ENCODE results near the gene NR5A1. TPM values are rescaled to one million over a fixed set of nuclear protein-coding genes. Genes with fewer than 3 reads are reported as not detected.

NR5A1 gene
- total and polyA plus RNA-seq, 2 of the 13 experiments (the other 11 are each of a cell fraction or from before 2014, with no cell fraction given): 28.9 to 44.7 TPM

GRCh38 chr9:124475158-124475867 is 31.9 kb downstream of the NR5A1 start (continued):
- TF ChIP-seq, protein P1, sequence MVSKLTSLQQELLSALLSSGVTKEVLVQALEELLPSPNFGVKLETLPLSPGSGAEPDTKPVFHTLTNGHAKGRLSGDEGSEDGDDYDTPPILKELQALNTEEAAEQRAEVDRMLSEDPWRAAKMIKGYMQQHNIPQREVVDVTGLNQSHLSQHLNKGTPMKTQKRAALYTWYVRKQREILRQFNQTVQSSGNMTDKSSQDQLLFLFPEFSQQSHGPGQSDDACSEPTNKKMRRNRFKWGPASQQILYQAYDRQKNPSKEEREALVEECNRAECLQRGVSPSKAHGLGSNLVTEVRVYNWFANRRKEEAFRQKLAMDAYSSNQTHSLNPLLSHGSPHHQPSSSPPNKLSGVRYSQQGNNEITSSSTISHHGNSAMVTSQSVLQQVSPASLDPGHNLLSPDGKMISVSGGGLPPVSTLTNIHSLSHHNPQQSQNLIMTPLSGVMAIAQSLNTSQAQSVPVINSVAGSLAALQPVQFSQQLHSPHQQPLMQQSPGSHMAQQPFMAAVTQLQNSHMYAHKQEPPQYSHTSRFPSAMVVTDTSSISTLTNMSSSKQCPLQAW (CRISPR knock-in tag; IDR thresholded peaks at IDR 0.05): no peak
- TF ChIP-seq ZNF451 (CRISPR knock-in tag; IDR thresholded peaks at IDR 0.05) (no peak), RARA (CRISPR knock-in tag; IDR thresholded peaks at IDR 0.05) (no peak), MAFK (conservative IDR thresholded peaks at IDR 0.05 in 1 of 2, IDR thresholded peaks at IDR 0.05 in 1 of 2; ENCODE audit: low read length in 2 of 2) (no peak), ZNF713 (CRISPR knock-in tag; IDR thresholded peaks at IDR 0.05) (no peak), SIN3B (IDR thresholded peaks at IDR 0.05; ENCODE audit: low read length) (no peak), ZNF292 (CRISPR knock-in tag; IDR thresholded peaks at IDR 0.05; ENCODE audit: borderline replicate concordance, low read depth) (no peak), HBP1 (CRISPR knock-in tag; IDR thresholded peaks at IDR 0.05; ENCODE audit: low read depth) (no peak), DBP (CRISPR knock-in tag; IDR thresholded peaks at IDR 0.05; ENCODE audit: not compliant biosample characterization) (no peak), TFDP2 (CRISPR knock-in tag; IDR thresholded peaks at IDR 0.05) (no peak), SP2 (CRISPR knock-in tag; IDR thresholded peaks at IDR 0.05) (no peak), ZNF772 (CRISPR knock-in tag; IDR thresholded peaks at IDR 0.05) (no peak), YY1 (IDR thresholded peaks at IDR 0.05; ENCODE audit: insufficient read depth, insufficient replicate concordance, low read depth, low read length) (no peak), SETDB1 (CRISPR knock-in tag; IDR thresholded peaks at IDR 0.05; ENCODE audit: borderline replicate concordance) (no peak), ZNF777 (CRISPR knock-in tag; IDR thresholded peaks at IDR 0.05) (no peak), ZNF891 (CRISPR knock-in tag; IDR thresholded peaks at IDR 0.05) (no peak), ZNF124 (CRISPR knock-in tag; IDR thresholded peaks at IDR 0.05) (no peak), ZNF629 (CRISPR knock-in tag; conservative IDR thresholded peaks at IDR 0.05) (no peak), MEIS1 (CRISPR knock-in tag; IDR thresholded peaks at IDR 0.05; ENCODE audit: borderline replicate concordance) (no peak), DR1 (CRISPR knock-in tag; IDR thresholded peaks at IDR 0.05) (no peak), SPEN (CRISPR knock-in tag; IDR thresholded peaks at IDR 0.05; ENCODE audit: low read depth) (no peak), THAP8 (CRISPR knock-in tag; IDR thresholded peaks at IDR 0.05; ENCODE audit: borderline replicate concordance) (no peak), KAT2B (IDR thresholded peaks at IDR 0.05; ENCODE audit: borderline replicate concordance, low read depth, low read length) (no peak), GATAD2A (CRISPR knock-in tag; IDR thresholded peaks at IDR 0.05) (no peak), HNRNPL (IDR thresholded peaks at IDR 0.05; ENCODE audit: low read depth, low read length) (peak; percentile 92), ETV6 (CRISPR knock-in tag; conservative IDR thresholded peaks at IDR 0.05) (no peak), PCBP2 (optimal IDR thresholded peaks at IDR 0.05; ENCODE audit: low read depth, low read length, poor library complexity, severe bottlenecking) (no peak)
